Middle frontal gyrus (tissue), 1 donor: ENCODE data around the gene SLC13A2.
"Not testable (repeated sequence)": the region's sequence is repeated elsewhere in the genome, so short reads cannot be mapped to it uniquely, and the experiment has no call there.

Experiments used
- DNase-seq: peaks from one replicate; pipeline ENCODE4 v3.0.0-alpha.2; 2015; ENCODE audit warnings: low spot score; ENCODE audit errors: extremely low spot score

The SLC13A2 gene

GRCh38 chr17:28513476-28513875 is 40.0 kb downstream of the SLC13A2 start:
- DNase-seq = no peak

GRCh38 chr17:28514561-28515002 is 41.1 kb downstream of the SLC13A2 start:
- no peak for DNase-seq

GRCh38 chr17:28515518-28515917 is 42.1 kb downstream of the SLC13A2 start:
- DNase-seq = no peak

DNA sequence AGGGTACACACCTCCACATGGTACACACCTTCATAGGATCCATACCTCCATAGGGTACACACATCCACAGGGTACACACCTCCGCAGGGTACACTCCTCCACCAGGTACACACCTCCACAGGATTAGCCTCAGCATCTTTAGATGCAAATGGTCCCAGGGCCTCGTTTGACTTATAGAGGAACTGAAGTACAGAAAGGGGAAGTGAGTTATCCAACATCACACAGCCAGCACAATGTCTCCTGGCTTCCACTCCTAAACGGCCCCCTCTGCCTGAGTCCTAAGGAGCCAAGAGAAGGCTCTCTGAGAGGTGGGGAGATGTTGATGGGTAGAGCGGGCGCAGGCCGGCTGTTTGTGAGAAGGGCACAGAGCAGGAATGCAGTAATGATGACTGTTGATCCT is 44.7 kb downstream of the SLC13A2 start:
- DNase-seq = no peak

- DNase-seq = no peak
These were observed 45.1 kb downstream of the SLC13A2 start for GRCh38 chr17:28518578-28518977.

GRCh38 chr17:28519236-28519635 is 45.8 kb downstream of the SLC13A2 start:
- no peak for DNase-seq

- DNase-seq = no peak
These were observed 47.2 kb downstream of the SLC13A2 start for GRCh38 chr17:28520687-28521086.

DNA sequence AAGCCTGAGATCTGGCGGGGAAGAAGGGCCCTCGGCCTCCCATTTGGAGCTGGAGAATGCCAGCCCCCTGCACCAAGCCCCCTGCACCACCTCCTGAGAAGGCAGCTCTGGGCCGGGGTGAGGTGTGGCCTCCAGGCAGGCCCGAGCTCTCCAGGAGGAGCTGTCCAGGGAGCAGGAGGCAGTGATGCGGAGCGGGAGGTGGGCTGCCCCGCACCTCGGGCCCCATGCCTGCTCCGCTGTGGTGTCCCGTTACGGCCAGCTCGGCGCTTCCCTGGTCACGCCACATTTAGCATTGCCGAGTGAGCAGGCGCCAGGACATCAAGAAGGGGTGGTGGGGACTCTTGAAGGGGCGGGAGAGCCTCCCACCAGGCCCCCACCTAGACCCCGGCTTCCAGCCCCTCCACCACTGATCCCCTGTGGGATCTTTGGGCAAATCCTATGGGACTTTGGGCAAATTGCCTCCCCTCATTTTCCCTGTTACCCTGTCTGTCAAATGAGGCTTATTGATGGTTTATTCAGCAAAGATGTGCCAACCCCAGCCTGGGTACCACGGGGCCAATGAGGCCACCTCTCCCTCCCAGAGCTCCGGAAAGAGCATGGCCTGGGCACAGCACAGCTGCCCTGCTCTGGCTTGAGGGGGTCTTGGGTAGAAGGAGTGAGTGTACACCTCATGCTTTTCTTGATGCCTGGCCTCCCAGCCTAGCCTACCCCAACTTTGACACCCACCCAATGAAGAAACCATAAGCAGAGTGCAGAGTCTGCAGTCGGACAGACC is 48.1 kb downstream of the SLC13A2 start:
- DNase-seq = no peak

GRCh38 chr17:28522281-28522680 is 48.8 kb downstream of the SLC13A2 start:
- DNase-seq = not testable (repeated sequence)

DNA sequence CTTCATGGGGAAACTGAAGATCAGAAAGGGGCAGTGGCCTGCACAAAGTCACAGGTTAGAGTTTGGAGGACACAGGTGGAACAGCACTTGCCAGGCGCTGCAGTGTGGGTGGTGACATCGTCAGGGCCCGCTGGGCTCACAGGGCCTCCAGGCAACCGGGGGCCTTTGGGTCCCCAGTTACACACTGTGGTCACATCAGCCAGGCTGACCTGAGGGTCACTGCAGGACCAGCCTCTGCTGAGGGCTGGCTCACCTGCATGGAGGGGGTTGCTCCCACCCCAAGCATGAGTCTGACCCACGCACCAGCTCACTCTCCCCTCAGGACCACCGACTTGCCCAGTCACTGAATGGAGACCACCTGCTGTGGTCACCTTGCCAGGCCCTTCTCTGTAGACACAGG is 49.7 kb downstream of the SLC13A2 start:
- no peak for DNase-seq

- no peak for DNase-seq
These were observed 50.4 kb downstream of the SLC13A2 start for GRCh38 chr17:28523876-28524275.

DNA sequence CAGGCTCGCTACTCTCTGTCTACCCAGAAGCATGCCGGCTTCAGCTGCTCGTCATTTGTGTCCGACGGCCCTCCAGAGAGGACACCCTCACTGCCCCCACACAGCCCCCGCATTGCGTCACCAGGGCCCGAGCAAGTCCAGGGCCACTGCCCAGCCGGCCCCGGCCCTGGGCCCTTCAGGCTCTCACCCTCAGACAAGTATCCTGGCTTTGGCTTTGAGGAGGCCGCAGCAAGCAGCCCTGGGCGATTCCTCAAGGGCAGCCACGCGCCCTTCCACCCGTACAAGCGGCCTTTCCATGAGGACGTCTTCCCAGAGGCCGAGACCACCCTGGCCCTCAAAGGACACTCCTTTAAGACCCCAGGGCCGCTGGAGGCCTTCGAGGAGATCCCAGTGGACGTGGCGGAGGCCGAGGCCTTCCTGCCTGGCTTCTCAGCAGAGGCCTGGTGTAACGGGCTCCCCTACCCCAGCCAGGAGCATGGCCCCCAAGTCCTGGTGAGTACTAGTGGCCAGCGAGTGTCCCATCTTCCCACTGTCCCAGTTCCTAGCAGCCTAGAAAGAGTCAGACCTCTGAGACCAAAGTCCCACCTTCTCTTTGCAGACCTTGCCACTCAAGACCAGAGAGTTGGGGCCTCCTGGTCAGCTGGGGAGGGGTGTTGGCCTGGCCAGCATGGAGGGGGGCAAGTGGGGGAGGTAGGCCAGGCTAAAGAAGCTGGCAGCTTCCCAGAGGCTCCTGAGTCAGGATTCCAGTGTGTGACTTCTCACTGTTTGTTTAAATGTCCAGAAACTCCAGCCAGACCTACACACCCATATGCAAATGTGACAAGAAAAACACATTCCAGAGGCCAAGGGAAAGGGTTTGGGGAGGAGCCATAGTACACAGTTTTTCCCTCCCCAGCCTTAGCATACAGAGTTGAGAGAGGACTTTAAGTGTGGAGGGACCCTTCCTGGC is 51.3 kb downstream of the SLC13A2 start:
- DNase-seq = no peak

DNA sequence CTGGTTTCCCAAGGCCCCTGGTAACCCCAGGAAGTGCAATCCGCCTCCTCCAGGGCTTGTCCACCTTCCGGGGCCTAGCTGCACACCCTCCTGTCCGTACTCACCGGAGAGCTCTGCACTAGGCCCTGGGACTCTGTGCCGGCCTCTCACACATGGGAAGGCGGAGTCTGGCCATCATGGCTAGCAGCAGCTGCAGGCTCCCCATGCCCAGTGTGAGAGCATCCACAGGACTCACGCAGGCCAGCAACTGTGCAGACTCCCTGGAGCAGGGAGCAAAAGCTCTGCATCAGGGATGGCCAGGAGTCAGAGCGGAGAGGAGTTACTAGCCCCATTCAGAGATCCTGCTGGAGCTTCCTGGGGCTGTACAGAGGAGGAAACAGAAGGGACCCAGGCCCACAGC is 52.9 kb downstream of the SLC13A2 start:
- no peak for DNase-seq

- DNase-seq = no peak
These were observed 53.8 kb downstream of the SLC13A2 start for GRCh38 chr17:28527181-28527681.

GRCh38 chr17:28527859-28528258 is 54.4 kb downstream of the SLC13A2 start:
- no peak for DNase-seq

- DNase-seq = no peak
These were observed 55.0 kb downstream of the SLC13A2 start for GRCh38 chr17:28528327-28529012.

DNA sequence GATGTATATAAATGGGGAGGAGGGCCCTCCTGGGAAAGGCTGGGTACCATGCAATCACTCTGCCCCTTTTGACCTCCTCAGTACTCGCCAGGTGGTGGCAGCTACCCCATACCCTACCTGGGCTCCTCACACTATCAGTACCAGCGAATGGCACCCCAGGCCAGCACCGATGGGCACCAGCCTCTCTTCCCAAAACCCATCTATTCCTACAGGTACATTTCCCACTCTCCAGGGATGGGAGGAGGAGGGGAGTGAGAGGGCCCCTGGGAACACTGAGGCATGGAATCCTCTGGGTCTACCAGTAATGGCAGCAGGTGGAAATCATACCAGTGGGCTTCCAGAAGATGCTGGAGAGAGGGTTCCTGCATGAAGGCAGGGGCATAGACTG is 55.6 kb downstream of the SLC13A2 start:
- no peak for DNase-seq

- no peak for DNase-seq
These were observed 56.8 kb downstream of the SLC13A2 start for GRCh38 chr17:28530250-28530649.

DNA sequence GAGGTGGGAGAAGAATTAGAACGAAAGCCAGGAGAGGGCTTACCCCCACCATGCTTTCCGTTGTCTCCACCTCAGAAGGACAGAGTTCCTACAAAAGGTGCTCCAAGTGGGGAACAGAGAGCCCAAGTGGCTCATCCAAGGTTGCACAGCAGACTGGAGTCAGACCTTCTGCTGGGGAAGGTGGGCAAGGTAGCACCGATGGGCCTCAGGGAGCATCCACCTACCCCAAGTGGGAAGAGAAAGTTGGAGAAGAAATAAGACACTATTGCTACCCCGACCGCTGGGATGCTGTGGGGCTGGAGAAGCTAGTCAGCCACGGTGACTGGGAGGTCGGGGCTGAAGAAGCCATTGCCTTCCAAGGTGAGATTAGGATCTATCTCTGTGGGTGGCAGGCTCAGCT is 57.5 kb downstream of the SLC13A2 start:
- no peak for DNase-seq

GRCh38 chr17:28532050-28532960 is 58.9 kb downstream of the SLC13A2 start:
- no peak for DNase-seq
